H1 (cell line): Measurements from ENCODE around the gene KCNK3. TPM values are rescaled to one million over a fixed set of nuclear protein-coding genes. Genes with fewer than 3 reads are reported as not detected.

ENCODE experiments used
- CTCF ChIA-PET: fragments of 300-600 bp; sonication (Branson Sonifier 250); formaldehyde crosslinking; loops from one replicate; lab custom pipeline; 2021; ENCODE audit not compliant: partially characterized antibody; lab: Charles Lee
- POLR2A ChIA-PET: fragments of 300-600 bp; sonication (Branson Sonifier 250); formaldehyde crosslinking; loops from one replicate; lab custom pipeline; 2021; ENCODE audit warnings: inconsistent platforms; ENCODE audit not compliant: partially characterized antibody; lab: Charles Lee
- DNase-seq, 2 experiments: peaks; one replicate each; pipeline versions ENCODE4 v3.0.0 to v3.0.0-alpha.2; 2010 to 2022; ENCODE audit warnings: low spot score in 2 of 2, low read depth in 1 of 2, mixed read lengths in 1 of 2
- FAIRE-seq: peaks from 2 replicates; lab custom pipeline; 2011; peaks lifted over from hg19 to GRCh38; lab: Jason Lieb, UNC
- H2AFZ ChIP-seq: 2 replicates; pipeline ENCODE4 v1.8.1; 2012; ENCODE audit warnings: low read length, inconsistent platforms
- H2AK5ac ChIP-seq: 2 replicates; pipeline ENCODE4 v1.6.1; 2013; ENCODE audit warnings: low read depth, low read length
- H2BK120ac ChIP-seq: replicated peaks from 2 replicates; pipeline ENCODE3; 2013; ENCODE audit warnings: low read depth, low read length, inconsistent platforms
- H2BK12ac ChIP-seq: 2 replicates; pipeline ENCODE4 v1.6.1; 2013; ENCODE audit warnings: low read depth, low read length
- H2BK15ac ChIP-seq: 2 replicates; pipeline ENCODE4 v1.6.1; 2013; ENCODE audit warnings: low read length
- H2BK20ac ChIP-seq: 2 replicates; pipeline ENCODE4 v1.6.1; 2013; ENCODE audit warnings: low read length
- H2BK5ac ChIP-seq: 2 replicates; pipeline ENCODE4 v1.6.1; 2013; ENCODE audit warnings: low read depth, low read length
- H3K14ac ChIP-seq: 2 replicates; pipeline ENCODE4 v1.6.1; 2013; ENCODE audit warnings: inconsistent platforms; ENCODE audit not compliant: insufficient read length
- H3K18ac ChIP-seq: 2 replicates; pipeline ENCODE4 v1.6.1; 2013; ENCODE audit warnings: low read length; ENCODE audit errors: extremely low read depth
- H3K23ac ChIP-seq: 2 replicates; pipeline ENCODE4 v1.6.1; 2013; ENCODE audit warnings: inconsistent platforms; ENCODE audit not compliant: insufficient read length
- H3K23me2 ChIP-seq: 2 replicates; pipeline ENCODE4 v1.6.1; 2013; ENCODE audit warnings: low read depth, low read length
- H3K27ac ChIP-seq: 2 replicates; pipeline ENCODE4 v1.6.1; 2011; ENCODE audit warnings: low read depth, low read length, inconsistent platforms
- H3K27me3 ChIP-seq, 4 experiments: replicated peaks in 1 of 4; 1 replicate in 1 of 4; 2 replicates in 3 of 4; pipeline versions ENCODE4 v1.6.1 to v1.8.1; 2011 to 2013; ENCODE audit warnings: low read length in 3 of 4, mild to moderate bottlenecking in 3 of 4, inconsistent platforms in 2 of 4, mixed read lengths in 2 of 4, moderate library complexity in 1 of 4; ENCODE audit not compliant: control insufficient read depth in 3 of 4, insufficient read depth in 3 of 4; ENCODE audit errors: extremely low read depth in 1 of 4
- H3K36me3 ChIP-seq, 4 experiments: 2 replicates each; pipeline versions ENCODE4 v1.6.1 to v1.8.1; 2011 to 2013; ENCODE audit warnings: mild to moderate bottlenecking in 4 of 4, low read length in 3 of 4, moderate library complexity in 2 of 4, control low read depth in 1 of 4, inconsistent platforms in 1 of 4; ENCODE audit not compliant: insufficient read depth in 4 of 4, control insufficient read depth in 2 of 4
- H3K4ac ChIP-seq: replicated peaks from 2 replicates; pipeline ENCODE3; 2013; ENCODE audit warnings: low read length, low read depth, mixed read lengths, inconsistent platforms; ENCODE audit not compliant: insufficient read length
- H3K4me1 ChIP-seq, 4 experiments: replicated peaks in 1 of 4; 1 replicate in 1 of 4; 2 replicates in 3 of 4; pipeline versions ENCODE4 v1.6.1 to v1.8.1; 2011 to 2013; ENCODE audit warnings: low read length in 3 of 4, inconsistent platforms in 2 of 4, mixed read lengths in 1 of 4; ENCODE audit not compliant: insufficient read depth in 4 of 4, control insufficient read depth in 3 of 4
- H3K4me2 ChIP-seq, 2 experiments: 2 replicates each; pipeline versions ENCODE4 v1.6.1 to v1.8.1; 2011 to 2013; ENCODE audit warnings: low read depth in 2 of 2, low read length in 2 of 2, control low read depth in 1 of 2, inconsistent platforms in 1 of 2, mild to moderate bottlenecking in 1 of 2; ENCODE audit not compliant: insufficient read depth in 1 of 2
- H3K4me3 ChIP-seq, 4 experiments: fragments of 200-600, 300-600 bp in 1 of 4; sonication (generic), shearing (Covaris generic), sonication (Bioruptor Twin) in 1 of 4; 2 replicates each; pipeline versions ENCODE4 v1.5.1 to v1.8.1; 2011 to 2016; ENCODE audit warnings: low read length in 4 of 4, low read depth in 3 of 4, control low read depth in 2 of 4, inconsistent platforms in 2 of 4, mild to moderate bottlenecking in 2 of 4, mixed read lengths in 1 of 4, moderate library complexity in 1 of 4; ENCODE audit not compliant: insufficient read depth in 2 of 4; ENCODE audit errors: extremely low read depth in 1 of 4
- H3K56ac ChIP-seq: replicated peaks from 2 replicates; pipeline ENCODE3; 2013; ENCODE audit warnings: low read depth, mild to moderate bottlenecking, mixed read lengths, low read length, inconsistent platforms; ENCODE audit not compliant: insufficient read length
- H3K79me1 ChIP-seq: 2 replicates; pipeline ENCODE4 v1.6.1; 2013; ENCODE audit warnings: low read depth, low read length, control low read depth
- H3K79me2 ChIP-seq, 2 experiments: 2 replicates each; pipeline versions ENCODE4 v1.6.1 to v1.8.1; 2012 to 2013; ENCODE audit warnings: low read length in 2 of 2, mild to moderate bottlenecking in 2 of 2, inconsistent platforms in 1 of 2; ENCODE audit not compliant: insufficient read depth in 2 of 2, control insufficient read depth in 1 of 2
- H3K9ac ChIP-seq, 4 experiments: replicated peaks in 1 of 4; 1 replicate in 1 of 4; 2 replicates in 3 of 4; pipeline versions ENCODE4 v1.6.1 to v1.8.1; 2011 to 2013; ENCODE audit warnings: low read depth in 3 of 4, low read length in 3 of 4, control low read depth in 2 of 4, mild to moderate bottlenecking in 2 of 4, moderate library complexity in 2 of 4, inconsistent platforms in 1 of 4; ENCODE audit errors: extremely low read depth in 1 of 4
- H3K9me3 ChIP-seq, 2 experiments: 2 replicates each; pipeline versions ENCODE4 v1.6.1 to v1.8.1; 2012 to 2013; ENCODE audit warnings: mild to moderate bottlenecking in 2 of 2, moderate library complexity in 2 of 2, control low read depth in 1 of 2, inconsistent platforms in 1 of 2, low read depth in 1 of 2, low read length in 1 of 2, mixed read lengths in 1 of 2; ENCODE audit not compliant: insufficient read depth in 2 of 2
- H4K20me1 ChIP-seq, 2 experiments: replicated peaks in 1 of 2; 2 replicates each; pipeline versions ENCODE3 to v1.8.1; 2011 to 2013; ENCODE audit warnings: inconsistent platforms in 2 of 2, low read length in 2 of 2, mild to moderate bottlenecking in 1 of 2; ENCODE audit not compliant: insufficient read depth in 2 of 2, control insufficient read depth in 1 of 2
- H4K5ac ChIP-seq: 2 replicates; pipeline ENCODE4 v1.6.1; 2013; ENCODE audit warnings: low read length, low read depth, mixed read lengths, inconsistent platforms; ENCODE audit not compliant: insufficient read length
- H4K8ac ChIP-seq: 2 replicates; pipeline ENCODE4 v1.8.0; 2013; ENCODE audit warnings: mild to moderate bottlenecking, moderate library complexity, low read length, inconsistent platforms; ENCODE audit not compliant: insufficient read depth; ENCODE audit errors: extremely low read depth
- H4K91ac ChIP-seq: replicated peaks from 2 replicates; pipeline ENCODE3; 2013; ENCODE audit warnings: low read length, mixed read lengths, inconsistent platforms; ENCODE audit not compliant: insufficient read length
- CREB1 ChIP-seq: IDR thresholded peaks from 2 replicates; pipeline ENCODE4 v1.6.1; 2012; ENCODE audit warnings: inconsistent platforms
- E2F6 ChIP-seq: IDR thresholded peaks from 2 replicates; pipeline ENCODE4 v1.6.1; 2012; ENCODE audit warnings: inconsistent platforms
- EZH2 ChIP-seq: fragments of 200-600 bp; sonication (generic); IDR thresholded peaks from 2 replicates; pipeline ENCODE4 v1.7.1; 2012; ENCODE audit warnings: low read depth, mild to moderate bottlenecking, moderate library complexity, low read length, inconsistent platforms; ENCODE audit not compliant: severe bottlenecking
- FOSL1 ChIP-seq: IDR thresholded peaks from 2 replicates; pipeline ENCODE4 v1.6.1; 2011; ENCODE audit warnings: mild to moderate bottlenecking, low read depth, low read length, moderate library complexity; ENCODE audit not compliant: insufficient read depth
- HDAC2 ChIP-seq, 2 experiments: fragments of 300-600 bp in 1 of 2; sonication (generic) in 1 of 2; IDR thresholded peaks; 2 replicates each; pipeline ENCODE4 v1.6.1; 2011 to 2012; ENCODE audit warnings: low read depth in 2 of 2, low read length in 2 of 2, mild to moderate bottlenecking in 2 of 2, moderate library complexity in 2 of 2, borderline replicate concordance in 1 of 2, inconsistent platforms in 1 of 2
- KDM5A ChIP-seq: fragments of 200-600 bp; IDR thresholded peaks from 2 replicates; pipeline ENCODE4 v1.7.1; 2012; ENCODE audit warnings: mild to moderate bottlenecking, low read length, inconsistent platforms, mixed read lengths
- NRF1 ChIP-seq: IDR thresholded peaks from 2 replicates; pipeline ENCODE4 v1.6.1; 2011; ENCODE audit warnings: mild to moderate bottlenecking, low read depth, low read length, improper control_type of control experiment
- RBBP5 ChIP-seq: IDR thresholded peaks from 2 replicates; pipeline ENCODE4 v1.7.1; 2012; ENCODE audit warnings: low read depth, mild to moderate bottlenecking, inconsistent platforms, low read length, moderate library complexity, borderline replicate concordance
- SP2 ChIP-seq: IDR thresholded peaks from 2 replicates; pipeline ENCODE4 v1.6.1; 2012; ENCODE audit warnings: mild to moderate bottlenecking, low read length, inconsistent platforms
- SRF ChIP-seq: IDR thresholded peaks from 2 replicates; pipeline ENCODE4 v1.6.1; 2011; ENCODE audit warnings: mild to moderate bottlenecking, low read depth, low read length, moderate library complexity
- YY1 ChIP-seq: IDR thresholded peaks from 2 replicates; pipeline ENCODE4 v1.6.1; 2011; ENCODE audit warnings: low read depth, mild to moderate bottlenecking, low read length
- WGBS, 2 experiments: shearing (Covaris generic) in 1 of 2; methylation state at CpG; one replicate each; pipeline versions ENCODE4 v1.1.6 to v1.1.7; 2013 to 2015; ENCODE audit warnings: low lambda C conversion rate in 2 of 2, mixed read lengths in 2 of 2, inconsistent platforms in 1 of 2, low coverage in 1 of 2, missing lambda C conversion rate in 1 of 2; ENCODE audit not compliant: insufficient replicate concordance in 2 of 2, insufficient coverage in 1 of 2, insufficient read length in 1 of 2; ENCODE audit errors: extremely low coverage in 1 of 2, missing lambda C conversion rate in 1 of 2; 5-methylcytosine and 5-hydroxymethylcytosine counted together
- polyA plus RNA-seq, 7 experiments: library from polyadenylated mRNA; depleted of rRNA in 3 of 7; stranded (reverse) in 5 of 7; unstranded in 2 of 7; fragments of >200 nt in 5 of 7; fragments of 200-250 nt in 2 of 7; gene quantifications; 1 replicate in 5 of 7; 2 replicates in 1 of 7; 4 replicates in 1 of 7; pipeline versions ENCODE4 v1.2.1 to v1.2.3, GENCODE V29; 2011 to 2013; ENCODE audit warnings: missing spikeins in 2 of 7, mixed read lengths in 2 of 7
- total RNA-seq: library from RNA; stranded (reverse); fragmentation: NEBNext Ultra II Directional; extraction: Animal tissue kit (Norgen Biotek cat#: 25700); gene quantifications from 2 replicates; pipeline ENCODE4 v1.2.1, GENCODE V29; 2021

The KCNK3 gene
- total and polyA plus RNA-seq, 2 of the 8 experiments (the other 6 are each of a cell fraction or from before 2014, with no cell fraction given) = 0.29 to 0.30 TPM

DNA sequence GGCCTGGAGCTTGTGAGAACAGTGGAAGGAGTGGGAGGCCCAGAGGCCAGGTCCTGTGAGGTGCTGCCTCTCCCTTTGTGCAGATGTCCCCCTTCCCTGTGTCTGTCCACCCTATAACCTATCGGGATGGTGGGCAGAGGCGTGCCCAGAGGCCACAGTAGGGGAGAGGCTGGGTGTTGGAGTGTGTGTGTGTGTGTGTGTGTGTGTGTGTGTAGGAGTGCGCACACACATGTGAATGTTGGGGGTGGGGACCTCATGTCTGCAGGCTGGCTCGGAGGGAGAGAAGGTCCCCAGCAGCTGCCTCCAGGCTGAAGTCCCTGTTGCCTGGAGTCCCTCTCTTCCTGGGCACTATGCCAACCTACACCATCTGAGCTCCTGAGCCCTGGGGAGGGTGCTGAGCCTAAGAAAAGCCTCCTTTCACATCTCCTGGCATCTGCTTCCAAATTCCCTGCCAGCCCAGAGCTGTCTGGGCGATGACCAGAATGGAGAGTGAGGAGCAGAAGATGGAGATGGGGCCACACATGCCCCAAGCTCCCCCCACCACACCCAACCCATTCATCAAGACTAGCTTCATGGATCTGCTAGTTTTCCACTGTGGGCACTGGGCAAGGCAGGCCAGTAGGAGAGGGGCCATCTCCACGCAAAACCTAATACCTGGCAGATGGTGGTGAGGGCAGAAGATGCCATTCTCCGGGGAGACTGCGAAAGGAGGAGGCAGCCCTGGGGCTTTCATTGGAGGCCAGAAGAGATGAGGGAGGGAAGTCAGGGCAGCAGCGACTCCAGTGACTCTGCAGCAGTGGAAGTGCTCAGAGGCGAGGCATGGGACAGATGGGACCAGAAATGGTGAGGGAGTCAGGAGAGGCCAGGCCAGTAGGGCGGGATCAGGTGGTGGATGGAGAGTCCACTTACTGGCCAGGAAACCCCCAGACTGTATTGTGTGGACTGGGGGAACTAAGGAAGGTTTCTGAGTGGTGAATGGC is 20.3 kb downstream of the KCNK3 start:
- no peaks in the 10 kb centered on the region for H3K9me3 ChIP-seq
- H2BK20ac ChIP-seq = 0 out of 2 replicates have a peak overlapping the region, but pooled peaks have one; percentile 86
- H3K4ac ChIP-seq = no peak overlapping the region
- no peak overlapping the region for H2BK15ac ChIP-seq
- H2BK120ac ChIP-seq = no peak overlapping the region
- H3K79me1 ChIP-seq = no peaks in the 10 kb centered on the region
- H3K56ac ChIP-seq = no peak overlapping the region
- H3K4me3 ChIP-seq = no peak overlapping the region
- no peaks in the 10 kb centered on the region for H3K4me1 ChIP-seq
- no peak for DNase-seq
- no peak overlapping the region for H4K5ac ChIP-seq
- peak overlapping the region; percentile 15 for H4K8ac ChIP-seq
- H2AFZ ChIP-seq = no peak overlapping the region
- ChIA-PET POLR2A (interaction anchor here (0.7 kb wide), 1 partner anchor 71 kb away, joined by 3 read pairs; no protein-coding TSS in a partner anchor), CTCF (interaction anchor here (0.6 to 4.4 kb wide), 4 partner anchors 32 to 210 kb away, joined by 3 to 26 read pairs (median 12); no protein-coding TSS in a partner anchor)
- no peak overlapping the region for H3K23ac ChIP-seq
- H3K4me2 ChIP-seq = no peak overlapping the region
- 80% methylated on average over 11 of the region's 11 CpGs; no CpG with 5 or more reads in 1 of the 2 experiments for WGBS, 2 experiments
- no peak for FAIRE-seq
- H3K27ac ChIP-seq = no peak overlapping the region
- TF ChIP-seq KDM5A (no peak), SRF (no peak), NRF1 (no peak), SP2 (no peak), RBBP5 (no peak), HDAC2 (IDR thresholded peaks at IDR 0.05; ENCODE audit: borderline replicate concordance in 1 of 2, low read depth in 2 of 2, low read length in 2 of 2) (no peak), EZH2 (no peak), FOSL1 (no peak), E2F6 (no peak), YY1 (no peak), CREB1 (no peak)
- no peak overlapping the region for H2BK5ac ChIP-seq
- H3K18ac ChIP-seq = no peak overlapping the region
- H2BK12ac ChIP-seq = no peak overlapping the region
- H3K9ac ChIP-seq = no peak overlapping the region
- H3K14ac ChIP-seq = no peak overlapping the region
- no peaks in the 10 kb centered on the region for H4K20me1 ChIP-seq
- H4K91ac ChIP-seq = no peak overlapping the region
- no peaks in the 10 kb centered on the region; a peak in 1 of 7 replicates for H3K27me3 ChIP-seq
- no peak overlapping the region for H2AK5ac ChIP-seq
- H3K36me3 ChIP-seq = no peaks in the 10 kb centered on the region
- H3K23me2 ChIP-seq = no peaks in the 10 kb centered on the region
- H3K79me2 ChIP-seq = no peaks in the 10 kb centered on the region
